Panc1 (cell line): Measurements from ENCODE around the gene KDM4B.

Experiments
- CTCF ChIP-seq: fragments of 450-650 bp; IDR thresholded peaks from 2 replicates; pipeline ENCODE4 v1.5.1; 2017; ENCODE audit warnings: mild to moderate bottlenecking
- POLR2AphosphoS5 ChIP-seq: IDR thresholded peaks from 2 replicates; pipeline ENCODE4 v1.6.1; 2012; ENCODE audit warnings: mild to moderate bottlenecking, low read depth, low read length, moderate library complexity
- REST ChIP-seq, 2 experiments: IDR thresholded peaks; 2 replicates each; pipeline ENCODE4 v1.6.1; 2011 to 2012; ENCODE audit warnings: low read depth in 2 of 2, control low read depth in 1 of 2, low read length in 1 of 2, mild to moderate bottlenecking in 1 of 2, moderate library complexity in 1 of 2; ENCODE audit not compliant: insufficient read depth in 1 of 2
- SIN3A ChIP-seq: IDR thresholded peaks from 2 replicates; pipeline ENCODE4 v1.6.1; 2012; ENCODE audit warnings: low read depth, mild to moderate bottlenecking, low read length, moderate library complexity, borderline replicate concordance; ENCODE audit not compliant: insufficient read depth
- TCF7L2 ChIP-seq: IDR thresholded peaks from 2 replicates; pipeline ENCODE4 v1.6.1; 2011; ENCODE audit warnings: mild to moderate bottlenecking, low read depth, low read length, inconsistent platforms

GRCh38 chr19:5000120-5000611 lies 31.3 kb downstream of the KDM4B start:
- no peak for TF ChIP-seq POLR2AphosphoS5
- no peak for TF ChIP-seq CTCF
- no peak for TF ChIP-seq SIN3A
- TF ChIP-seq REST (IDR thresholded peaks at IDR 0.05; ENCODE audit: insufficient read depth in 1 of 2, low read depth in 2 of 2, low read length in 1 of 2): no peak
- no peak for TF ChIP-seq TCF7L2
